A549 (cell line): Measurements from ENCODE around the gene KCNG4. TPM values are rescaled to one million over a fixed set of nuclear protein-coding genes. Genes with fewer than 3 reads are reported as not detected.

ENCODE experiments used
- ATAC-seq, 2 experiments: fragments of 200-7000 bp in 1 of 2; fragments of >200 bp in 1 of 2; cut with Nextera tagmentation in 1 of 2; cut with Tn5 transposase in 1 of 2; 3 replicates each; pipeline versions ENCODE4 v1.8.0 to v1.9.1; 2018 to 2020; ENCODE audit warnings: mild to moderate bottlenecking in 1 of 2, moderate library complexity in 1 of 2
- CTCF ChIA-PET: fragments of 300-600 bp; sonication (Branson Sonifier 250); formaldehyde crosslinking; extraction: SDS; loops from one replicate; lab custom pipeline; 2021; ENCODE audit warnings: antibody characterized with exemption, inconsistent platforms; lab: Yijun Ruan, JAX
- POLR2A ChIA-PET: fragments of 350-600 bp; formaldehyde crosslinking; extraction: SDS; loops from one replicate; lab custom pipeline; 2021; ENCODE audit warnings: antibody characterized with exemption, inconsistent platforms; lab: Yijun Ruan, JAX
- DNase-seq, 2 experiments: peaks; one replicate each; pipeline versions ENCODE4 v3.0.0 to v3.0.0-alpha.2; 2011 to 2016; ENCODE audit warnings: low read depth in 1 of 2, low spot score in 1 of 2
- FAIRE-seq: peaks from 2 replicates; lab custom pipeline; 2011; peaks lifted over from hg19 to GRCh38; lab: Jason Lieb, UNC
- H3K27ac ChIP-seq, 2 experiments: fragments of >200 bp; sonication (Bioruptor Twin); formaldehyde crosslinking; 3 replicates each; pipeline ENCODE4 v1.5.1; 2016 to 2017
- H3K4me1 ChIP-seq: fragments of >200 bp; sonication (Bioruptor Twin); formaldehyde crosslinking; 3 replicates; pipeline ENCODE4 v1.6.1; 2016
- H3K4me2 ChIP-seq: fragments of >200 bp; sonication (Bioruptor Twin); formaldehyde crosslinking; 3 replicates; pipeline ENCODE4 v1.6.1; 2016
- H3K4me3 ChIP-seq: fragments of >200 bp; sonication (Bioruptor Twin); formaldehyde crosslinking; 3 replicates; pipeline ENCODE4 v1.5.1; 2016
- H3K9me3 ChIP-seq: fragments of >200 bp; sonication (Bioruptor Twin); formaldehyde crosslinking; 3 replicates; pipeline ENCODE4 v1.6.1; 2016
- CBX2 ChIP-seq: fragments of 200-600 bp; sonication (generic); IDR thresholded peaks from 2 replicates; pipeline ENCODE4 v1.6.1; 2016; ENCODE audit warnings: low read depth, mild to moderate bottlenecking, borderline replicate concordance
- CHD4 ChIP-seq: fragments of 200-600 bp; sonication (generic); IDR thresholded peaks from 2 replicates; pipeline ENCODE4 v1.6.1; 2016; ENCODE audit warnings: antibody characterized with exemption, mild to moderate bottlenecking, borderline replicate concordance
- CTCF ChIP-seq: fragments of >200 bp; sonication (Bioruptor Twin); formaldehyde crosslinking; IDR thresholded peaks from 3 replicates; pipeline ENCODE4 v1.5.1; 2016
- FOSL2 ChIP-seq, 2 experiments: fragments of 450-650 bp in 1 of 2; fragments of >200 bp in 1 of 2; sonication (Bioruptor Twin) in 1 of 2; formaldehyde crosslinking; IDR thresholded peaks; 2 replicates each; pipeline versions ENCODE4 v1.5.0 to v1.6.1; 2016 to 2020; ENCODE audit warnings: mild to moderate bottlenecking in 1 of 2, moderate library complexity in 1 of 2
- FOXS1 ChIP-seq: fragments of 250-450 bp; sonication (Bioruptor Pico); IDR thresholded peaks from 2 replicates; pipeline ENCODE4 v1.5.0; 2020; ENCODE audit warnings: mild to moderate bottlenecking, moderate library complexity
- HEYL ChIP-seq: fragments of 250-450 bp; sonication (Bioruptor Pico); IDR thresholded peaks from 2 replicates; pipeline ENCODE4 v1.8.0; 2021; ENCODE audit warnings: mild to moderate bottlenecking, moderate library complexity
- HMGXB4 ChIP-seq: fragments of 250-450 bp; sonication (Bioruptor Pico); IDR thresholded peaks from 2 replicates; pipeline ENCODE4 v1.5.0; 2021; ENCODE audit warnings: mild to moderate bottlenecking, moderate library complexity, borderline replicate concordance
- HOXA7 ChIP-seq: fragments of 250-450 bp; sonication (Bioruptor Pico); IDR thresholded peaks from 2 replicates; pipeline ENCODE4 v1.5.0; 2020; ENCODE audit warnings: mild to moderate bottlenecking, moderate library complexity
- HOXB5 ChIP-seq: fragments of 250-450 bp; sonication (Bioruptor Pico); IDR thresholded peaks from 2 replicates; pipeline ENCODE4 v1.5.0; 2020; ENCODE audit warnings: mild to moderate bottlenecking, moderate library complexity
- JUN ChIP-seq, 2 experiments: fragments of >200 bp; sonication (Bioruptor Twin); formaldehyde crosslinking; IDR thresholded peaks; 2 replicates in 1 of 2; 3 replicates in 1 of 2; pipeline ENCODE4 v1.6.1; 2016 to 2017
- JUNB ChIP-seq: fragments of >200 bp; sonication (Bioruptor Twin); formaldehyde crosslinking; IDR thresholded peaks from 2 replicates; pipeline ENCODE4 v1.6.1; 2016
- KDM1A ChIP-seq: fragments of 200-600 bp; sonication (generic); IDR thresholded peaks from 2 replicates; pipeline ENCODE4 v1.6.1; 2016; ENCODE audit warnings: low read depth, mild to moderate bottlenecking
- MAFK ChIP-seq: fragments of 450-650 bp; IDR thresholded peaks from 2 replicates; pipeline ENCODE4 v1.6.1; 2014; ENCODE audit not compliant: partially characterized antibody
- NPAS2 ChIP-seq: fragments of 250-450 bp; sonication (Bioruptor Pico); IDR thresholded peaks from 2 replicates; pipeline ENCODE4 v1.8.0; 2022; ENCODE audit warnings: mild to moderate bottlenecking, moderate library complexity, borderline replicate concordance
- PBX3 ChIP-seq: IDR thresholded peaks from 2 replicates; pipeline ENCODE4 v1.6.1; 2012
- PHF8 ChIP-seq: fragments of 200-600 bp; sonication (generic); IDR thresholded peaks from 2 replicates; pipeline ENCODE4 v1.6.1; 2016; ENCODE audit warnings: low read depth, mild to moderate bottlenecking, antibody characterized with exemption, moderate library complexity, borderline replicate concordance
- POLR2A ChIP-seq: IDR thresholded peaks from 2 replicates; pipeline ENCODE4 v1.6.1; 2012; ENCODE audit warnings: mild to moderate bottlenecking, low read length
- POLR2AphosphoS2 ChIP-seq: conservative IDR thresholded peaks from 2 replicates; pipeline ENCODE4 v1.6.1; 2012; ENCODE audit warnings: low read length, improper control_type of control experiment, inconsistent platforms
- RAD21 ChIP-seq, 2 experiments: fragments of >200 bp in 1 of 2; sonication (Bioruptor Twin) in 1 of 2; formaldehyde crosslinking in 1 of 2; IDR thresholded peaks in 1 of 2; conservative IDR thresholded peaks in 1 of 2; 2 replicates in 1 of 2; 3 replicates in 1 of 2; pipeline ENCODE4 v1.6.1; 2012 to 2018; ENCODE audit warnings: inconsistent platforms in 1 of 2
- RARB ChIP-seq: fragments of 250-450 bp; sonication (Bioruptor Pico); IDR thresholded peaks from 2 replicates; pipeline ENCODE4 v1.8.0; 2021; ENCODE audit warnings: mild to moderate bottlenecking, moderate library complexity
- RNF2 ChIP-seq: fragments of 200-600 bp; sonication (generic); IDR thresholded peaks from 2 replicates; pipeline ENCODE4 v1.6.1; 2016; ENCODE audit warnings: low read depth, mild to moderate bottlenecking, antibody characterized with exemption, moderate library complexity, borderline replicate concordance
- SMC3 ChIP-seq: fragments of >200 bp; sonication (Bioruptor Twin); formaldehyde crosslinking; IDR thresholded peaks from 3 replicates; pipeline ENCODE4 v1.6.1; 2018; ENCODE audit warnings: inconsistent platforms
- USF2 ChIP-seq: fragments of 450-650 bp; IDR thresholded peaks from 2 replicates; pipeline ENCODE4 v1.6.1; 2014; ENCODE audit warnings: antibody characterized with exemption
- ZSCAN20 ChIP-seq: fragments of 250-450 bp; sonication (Bioruptor Pico); IDR thresholded peaks from 2 replicates; pipeline ENCODE4 v1.8.0; 2022; ENCODE audit warnings: mild to moderate bottlenecking, moderate library complexity
- WGBS: methylation state at CpG from one replicate; pipeline ENCODE4 v1.1.6; 2017; ENCODE audit errors: missing lambda C conversion rate; 5-methylcytosine and 5-hydroxymethylcytosine counted together
- polyA plus RNA-seq, 4 experiments: library from polyadenylated mRNA; depleted of rRNA in 3 of 4; stranded (reverse); fragments of >200 nt; fragmentation: RNase III in 1 of 4; extraction: RNeasy Plus Mini Kit Qiagen cat#74134 plus additional on column Dnase treatment in 1 of 4; gene quantifications; 2 replicates in 3 of 4; 3 replicates in 1 of 4; pipeline ENCODE4 v1.2.3, GENCODE V29; 2011 to 2017

Gene KCNG4
- polyA plus RNA-seq, 2 of the 4 experiments (the other 2 are of a cell fraction): not detected

GRCh38 chr16:84186685-84187437 is 53.0 kb downstream of the KCNG4 start, which contains the start of gene TAF1C (continued):
- no peak for TF ChIP-seq HMGXB4 (CRISPR knock-in tag)
- no peak for TF ChIP-seq NPAS2
- TF ChIP-seq USF2: no peak
- no peak for TF ChIP-seq FOXS1
- no peak for TF ChIP-seq RNF2
- peak; percentile 73 for TF ChIP-seq PHF8
- TF ChIP-seq SMC3: peak; percentile 74
- TF ChIP-seq CHD4: peak; percentile 85; the same call in 1 of the 2 replicates
- TF ChIP-seq POLR2AphosphoS2: no peak
- no peak for TF ChIP-seq MAFK
- peak; percentile 75 for TF ChIP-seq POLR2A
- TF ChIP-seq FOSL2 (IDR thresholded peaks at IDR 0.05): no peak
- TF ChIP-seq FOSL2 (CRISPR knock-in tag; IDR thresholded peaks at IDR 0.05): no peak
- no peak for TF ChIP-seq ZSCAN20 (CRISPR knock-in tag)
- TF ChIP-seq RARB: no peak
- no peak for TF ChIP-seq CBX2
- TF ChIP-seq JUN (IDR thresholded peaks at IDR 0.05): peak in 1 of 2 experiments; percentile 81; a peak in 2 of 5 replicates
- no peak for TF ChIP-seq KDM1A
- no peak for TF ChIP-seq JUNB
- peak; percentile 59 to 77 for TF ChIP-seq RAD21 (conservative IDR thresholded peaks at IDR 0.05 in 1 of 2, IDR thresholded peaks at IDR 0.05 in 1 of 2)
- no peak for TF ChIP-seq HOXB5 (CRISPR knock-in tag)
- TF ChIP-seq CTCF: peak; percentile 91

- ATAC-seq: no peak
- ChIA-PET POLR2A (interaction anchor here (1.1 kb wide), 1 partner anchor 44 kb away, joined by 3 read pairs; no protein-coding TSS in a partner anchor), CTCF (interaction anchor here (0.7 to 11.7 kb wide), 19 partner anchors 11 to 930 kb away, joined by 3 to 92 read pairs (median 4); no protein-coding TSS in a partner anchor)
- Histone ChIP-seq H3K4me1 (peaks cover 6% of the 10 kb centered on the region; the same call in 2 of the 3 replicates), H3K4me3 (no peak overlapping the region), H3K4me2 (no peak overlapping the region), H3K27ac (no peak overlapping the region), H3K9me3 (no peaks in the 10 kb centered on the region)
- FAIRE-seq: no peak
- no peak for TF ChIP-seq PBX3
- TF ChIP-seq HEYL (CRISPR knock-in tag): no peak
- no peak for TF ChIP-seq HOXA7 (CRISPR knock-in tag)
- DNase-seq: no peak
- 89% methylated on average over 10 of the region's 10 CpGs for WGBS
Measured at GRCh38 chr16:84184775-84185174, 55.0 kb downstream of the KCNG4 start.
